ENCODE data around the gene AOPEP.

- no peak for TF ChIP-seq CTCF (IDR thresholded peaks at IDR 0.05)
- TF ChIP-seq EZH2 (IDR thresholded peaks at IDR 0.05): no peak
These were observed 194.1 kb downstream of the AOPEP start for GRCh38 chr9:94920420-94921091.
